ENCODE results near the gene ADCY4.
"Not testable (repeated sequence)": the region's sequence is repeated elsewhere in the genome, so short reads cannot be mapped to it uniquely, and the experiment has no call there.

The ADCY4 gene

GRCh38 chr14:24337824-24338175 lies 2.9 kb upstream of the ADCY4 start:
- no peak for DNase-seq

- DNase-seq = no peak
These were observed 2.4 kb upstream of the ADCY4 start for GRCh38 chr14:24337144-24337823.

GRCh38 chr14:24335461-24336171 lies 745 bp upstream of the ADCY4 start:
- no peak for DNase-seq

GRCh38 chr14:24332268-24332993 lies 2.4 kb downstream of the ADCY4 start:
- DNase-seq = peak; percentile 76

- DNase-seq = no peak
These were observed 3.1 kb downstream of the ADCY4 start for GRCh38 chr14:24331731-24332267.

- no peak for DNase-seq
These were observed 3.7 kb downstream of the ADCY4 start for GRCh38 chr14:24330973-24331674.

GRCh38 chr14:24329736-24330135 lies 5.1 kb downstream of the ADCY4 start:
- DNase-seq = no peak

GRCh38 chr14:24329073-24329663 lies 5.7 kb downstream of the ADCY4 start:
- DNase-seq = no peak

GRCh38 chr14:24327914-24328313 lies 7.0 kb downstream of the ADCY4 start:
- not testable (repeated sequence) for DNase-seq

- no peak for DNase-seq
These were observed 7.6 kb downstream of the ADCY4 start for GRCh38 chr14:24327303-24327702.

GRCh38 chr14:24325963-24326362 lies 8.9 kb downstream of the ADCY4 start:
- DNase-seq = no peak

- DNase-seq = no peak
These were observed 9.8 kb downstream of the ADCY4 start for GRCh38 chr14:24325041-24325530.

GRCh38 chr14:24324024-24324423 lies 10.8 kb downstream of the ADCY4 start:
- no peak for DNase-seq

- DNase-seq = no peak
These were observed 11.5 kb downstream of the ADCY4 start for GRCh38 chr14:24323341-24323740.

- DNase-seq = no peak
These were observed 12.2 kb downstream of the ADCY4 start for GRCh38 chr14:24322672-24323071.

- DNase-seq = no peak
These were observed 13.5 kb downstream of the ADCY4 start for GRCh38 chr14:24321212-24321975.

- no peak for DNase-seq
These were observed 17.5 kb downstream of the ADCY4 start for GRCh38 chr14:24317141-24317928.

- DNase-seq = no peak
These were observed 18.3 kb downstream of the ADCY4 start for GRCh38 chr14:24316597-24316950.

- DNase-seq = no peak
These were observed 18.9 kb downstream of the ADCY4 start for GRCh38 chr14:24315807-24316596.

- DNase-seq = no peak
These were observed 19.5 kb downstream of the ADCY4 start for GRCh38 chr14:24315243-24315806.
